Measurements from ENCODE around the gene TUT4.

Gene TUT4

GRCh38 chr1:52572387-52572786 is 19.5 kb upstream of the TUT4 start:
- H3K4me3 ChIP-seq (ENCODE audit: low read length), result no peak overlapping the region
- TF ChIP-seq CTCF (conservative IDR thresholded peaks at IDR 0.05; ENCODE audit: low read depth, low read length), result no peak
- no peak for DNase-seq (ENCODE audit: low read depth)

- no peak for DNase-seq (ENCODE audit: low read depth)
- no peak overlapping the region for H3K4me3 ChIP-seq (ENCODE audit: low read length)
- TF ChIP-seq CTCF (conservative IDR thresholded peaks at IDR 0.05; ENCODE audit: low read depth, low read length), result no peak
Measured at GRCh38 chr1:52571783-52572182, 18.9 kb upstream of the TUT4 start.

GRCh38 chr1:52569449-52570210 is 16.7 kb upstream of the TUT4 start:
- TF ChIP-seq CTCF (conservative IDR thresholded peaks at IDR 0.05; ENCODE audit: low read depth, low read length), result no peak
- DNase-seq (ENCODE audit: low read depth), result no peak
- H3K4me3 ChIP-seq (ENCODE audit: low read length), result no peak overlapping the region

- no peak for DNase-seq (ENCODE audit: low read depth)
- peak overlapping the region; percentile 6 for H3K4me3 ChIP-seq (ENCODE audit: low read length)
- TF ChIP-seq CTCF (conservative IDR thresholded peaks at IDR 0.05; ENCODE audit: low read depth, low read length), result no peak
Measured at GRCh38 chr1:52567943-52568342, 15.1 kb upstream of the TUT4 start.

GRCh38 chr1:52562766-52563165 is 9.9 kb upstream of the TUT4 start:
- no peak for DNase-seq (ENCODE audit: low read depth)
- no peak for TF ChIP-seq CTCF (conservative IDR thresholded peaks at IDR 0.05; ENCODE audit: low read depth, low read length)
- H3K4me3 ChIP-seq (ENCODE audit: low read length), result no peak overlapping the region

GRCh38 chr1:52559875-52560274 is 7.0 kb upstream of the TUT4 start:
- no peak for TF ChIP-seq CTCF (conservative IDR thresholded peaks at IDR 0.05; ENCODE audit: low read depth, low read length)
- H3K4me3 ChIP-seq (ENCODE audit: low read length), result no peak overlapping the region
- DNase-seq (ENCODE audit: low read depth), result no peak

GRCh38 chr1:52558941-52559340 is 6.0 kb upstream of the TUT4 start:
- DNase-seq (ENCODE audit: low read depth), result no peak
- no peak for TF ChIP-seq CTCF (conservative IDR thresholded peaks at IDR 0.05; ENCODE audit: low read depth, low read length)
- no peak overlapping the region for H3K4me3 ChIP-seq (ENCODE audit: low read length)

Measured in retinal pigment epithelial cell (primary cell).